Astrocyte (in vitro differentiated cells and primary cell): ENCODE measurements around the gene SLC36A3. TPM values are rescaled to one million over a fixed set of nuclear protein-coding genes. Genes with fewer than 3 reads are reported as not detected.

Experiments used
- DNase-seq: peaks from one replicate; pipeline ENCODE4 v3.0.0-alpha.2; 2010; ENCODE audit warnings: low read depth
- FAIRE-seq: peaks from 2 replicates; lab custom pipeline; 2011; peaks lifted over from hg19 to GRCh38; lab: Jason Lieb, UNC
- H2AFZ ChIP-seq: 2 replicates; pipeline ENCODE4 v1.6.0; 2012; ENCODE audit warnings: low read depth, low read length, inconsistent platforms
- H3K27ac ChIP-seq: 2 replicates; pipeline ENCODE4 v1.5.1; 2011; ENCODE audit warnings: low read depth, low read length, inconsistent platforms
- H3K27me3 ChIP-seq: 2 replicates; pipeline ENCODE4 v1.6.0; 2011; ENCODE audit warnings: low read length, inconsistent platforms; ENCODE audit not compliant: insufficient read depth
- H3K36me3 ChIP-seq: 2 replicates; pipeline ENCODE4 v1.5.1; 2011; ENCODE audit warnings: low read length, inconsistent platforms; ENCODE audit not compliant: insufficient read depth
- H3K4me1 ChIP-seq: 2 replicates; pipeline ENCODE4 v1.5.1; 2011; ENCODE audit warnings: low read length, inconsistent platforms; ENCODE audit not compliant: insufficient read depth
- H3K4me2 ChIP-seq: 2 replicates; pipeline ENCODE4 v1.6.0; 2012; ENCODE audit warnings: low read length, inconsistent platforms
- H3K4me3 ChIP-seq: 2 replicates; pipeline ENCODE4 v1.5.1; 2011; ENCODE audit warnings: low read depth, mild to moderate bottlenecking, low read length, inconsistent platforms; ENCODE audit not compliant: insufficient read depth
- H3K79me2 ChIP-seq: 2 replicates; pipeline ENCODE4 v1.6.0; 2012; ENCODE audit warnings: mild to moderate bottlenecking, low read length, inconsistent platforms; ENCODE audit not compliant: insufficient read depth
- H3K9ac ChIP-seq: 2 replicates; pipeline ENCODE4 v1.6.0; 2012; ENCODE audit warnings: mild to moderate bottlenecking, low read length, inconsistent platforms
- H3K9me3 ChIP-seq: 2 replicates; pipeline ENCODE4 v1.5.1; 2012; ENCODE audit warnings: low read depth, mild to moderate bottlenecking, low read length, inconsistent platforms; ENCODE audit not compliant: insufficient read depth
- H4K20me1 ChIP-seq: 2 replicates; pipeline ENCODE4 v1.6.0; 2012; ENCODE audit warnings: low read length, inconsistent platforms; ENCODE audit not compliant: insufficient read depth
- H3K27ac Mint-ChIP-seq: one replicate; pipeline ENCODE4 v1.8.0; 2021; ENCODE audit warnings: mild to moderate bottlenecking, mixed read lengths; ENCODE audit not compliant: unreplicated experiment
- H3K27me3 Mint-ChIP-seq: one replicate; pipeline ENCODE4 v1.8.0; 2021; ENCODE audit warnings: low read depth, mixed read lengths; ENCODE audit not compliant: unreplicated experiment
- H3K36me3 Mint-ChIP-seq: one replicate; pipeline ENCODE4 v1.8.0; 2021; ENCODE audit warnings: low read depth, mixed read lengths; ENCODE audit not compliant: unreplicated experiment
- H3K4me1 Mint-ChIP-seq: one replicate; pipeline ENCODE4 v1.8.0; 2021; ENCODE audit warnings: low read depth, mixed read lengths; ENCODE audit not compliant: unreplicated experiment
- H3K4me3 Mint-ChIP-seq: one replicate; pipeline ENCODE4 v1.8.0; 2021; ENCODE audit warnings: mild to moderate bottlenecking, moderate library complexity, mixed read lengths; ENCODE audit not compliant: unreplicated experiment
- H3K9me3 Mint-ChIP-seq: one replicate; pipeline ENCODE4 v1.8.0; 2021; ENCODE audit warnings: mild to moderate bottlenecking, mixed read lengths; ENCODE audit not compliant: unreplicated experiment
- CTCF ChIP-seq: IDR thresholded peaks from 2 replicates; pipeline ENCODE4 v1.5.1; 2011; ENCODE audit warnings: low read depth, mild to moderate bottlenecking, inconsistent platforms, low read length, moderate library complexity; ENCODE audit not compliant: insufficient read depth
- EZH2 ChIP-seq: IDR thresholded peaks from 2 replicates; pipeline ENCODE4 v1.6.1; 2012; ENCODE audit warnings: mild to moderate bottlenecking, low read length, inconsistent platforms; ENCODE audit not compliant: insufficient read depth
- total RNA-seq: library from RNA; stranded (reverse); gene quantifications from 2 replicates; pipeline ENCODE4 v1.2.1, GENCODE V29; 2021

SLC36A3 gene
- total RNA-seq, 1 donor from 2014 or later = not detected

GRCh38 chr5:151288180-151288579, 15.4 kb downstream of the SLC36A3 start:
- no peaks in the 10 kb centered on the region for H3K9me3 Mint-ChIP-seq
- Histone ChIP-seq H3K9me3 (no peaks in the 10 kb centered on the region), H3K27ac (no peak overlapping the region), H3K27me3 (no peaks in the 10 kb centered on the region), H3K4me1 (no peaks in the 10 kb centered on the region), H3K4me2 (no peak overlapping the region), H3K79me2 (no peaks in the 10 kb centered on the region), H3K9ac (no peak overlapping the region), H4K20me1 (no peaks in the 10 kb centered on the region), H3K36me3 (no peaks in the 10 kb centered on the region), H2AFZ (no peak overlapping the region), H3K4me3 (no peak overlapping the region)
- DNase-seq = no peak
- H3K4me1 Mint-ChIP-seq = no peaks in the 10 kb centered on the region
- H3K27me3 Mint-ChIP-seq = peaks cover 5% of the 10 kb centered on the region
- no peak overlapping the region for H3K27ac Mint-ChIP-seq
- FAIRE-seq = no peak
- TF ChIP-seq CTCF (no peak), EZH2 (no peak)
- no peak overlapping the region for H3K4me3 Mint-ChIP-seq
- H3K36me3 Mint-ChIP-seq = no peaks in the 10 kb centered on the region

- H3K9me3 Mint-ChIP-seq = no peaks in the 10 kb centered on the region
- H3K4me3 Mint-ChIP-seq = no peak overlapping the region
- no peaks in the 10 kb centered on the region for H3K27me3 ChIP-seq
- no peak for FAIRE-seq
- no peaks in the 10 kb centered on the region for H3K36me3 ChIP-seq
- H3K9me3 ChIP-seq = no peaks in the 10 kb centered on the region
- no peaks in the 10 kb centered on the region for H3K36me3 Mint-ChIP-seq
- no peaks in the 10 kb centered on the region for H3K4me1 Mint-ChIP-seq
- H3K27me3 Mint-ChIP-seq = peaks cover 7% of the 10 kb centered on the region
- no peak overlapping the region for H2AFZ ChIP-seq
- H3K4me1 ChIP-seq = no peaks in the 10 kb centered on the region
- H3K27ac Mint-ChIP-seq = no peak overlapping the region
- no peak overlapping the region for H3K4me2 ChIP-seq
- no peak overlapping the region for H3K9ac ChIP-seq
- no peak overlapping the region for H3K4me3 ChIP-seq
- no peaks in the 10 kb centered on the region for H3K79me2 ChIP-seq
- no peaks in the 10 kb centered on the region for H4K20me1 ChIP-seq
- DNase-seq = no peak
- TF ChIP-seq CTCF (no peak), EZH2 (no peak)
- no peak overlapping the region for H3K27ac ChIP-seq
Observed at GRCh38 chr5:151286246-151286645, 17.3 kb downstream of the SLC36A3 start.

GRCh38 chr5:151285683-151286082, 17.9 kb downstream of the SLC36A3 start:
- no peak for FAIRE-seq
- Histone ChIP-seq H3K27ac (no peak overlapping the region), H3K9me3 (no peaks in the 10 kb centered on the region), H3K27me3 (no peaks in the 10 kb centered on the region), H3K79me2 (no peaks in the 10 kb centered on the region), H3K4me1 (no peaks in the 10 kb centered on the region), H3K4me2 (no peak overlapping the region), H4K20me1 (no peaks in the 10 kb centered on the region), H3K36me3 (no peaks in the 10 kb centered on the region), H3K9ac (no peak overlapping the region), H2AFZ (no peak overlapping the region), H3K4me3 (no peak overlapping the region)
- H3K9me3 Mint-ChIP-seq = no peaks in the 10 kb centered on the region
- H3K27ac Mint-ChIP-seq = no peak overlapping the region
- TF ChIP-seq EZH2 (no peak), CTCF (no peak)
- DNase-seq = no peak
- peaks cover 7% of the 10 kb centered on the region for H3K27me3 Mint-ChIP-seq
- H3K36me3 Mint-ChIP-seq = no peaks in the 10 kb centered on the region
- no peak overlapping the region for H3K4me3 Mint-ChIP-seq
- no peaks in the 10 kb centered on the region for H3K4me1 Mint-ChIP-seq
